C4-2B (cell line): ENCODE data around the gene PARP3.

Experiments used
- CTCF ChIP-seq: fragments of 450-650 bp; conservative IDR thresholded peaks from 2 replicates; pipeline ENCODE4 v1.5.1; 2017; ENCODE audit warnings: mild to moderate bottlenecking
- ZFX ChIP-seq: fragments of 450-650 bp; IDR thresholded peaks from 2 replicates; pipeline ENCODE4 v1.6.1; 2017

- no peak for TF ChIP-seq CTCF
- no peak for TF ChIP-seq ZFX
Observed at GRCh38 chr3:51950899-51951298, 8.7 kb downstream of the PARP3 start.
